ENCODE results near the gene ITFG1.
A peak's percentile ranks its signal among the peaks of the same experiment; 100 is the strongest.

ITFG1 gene

DNA sequence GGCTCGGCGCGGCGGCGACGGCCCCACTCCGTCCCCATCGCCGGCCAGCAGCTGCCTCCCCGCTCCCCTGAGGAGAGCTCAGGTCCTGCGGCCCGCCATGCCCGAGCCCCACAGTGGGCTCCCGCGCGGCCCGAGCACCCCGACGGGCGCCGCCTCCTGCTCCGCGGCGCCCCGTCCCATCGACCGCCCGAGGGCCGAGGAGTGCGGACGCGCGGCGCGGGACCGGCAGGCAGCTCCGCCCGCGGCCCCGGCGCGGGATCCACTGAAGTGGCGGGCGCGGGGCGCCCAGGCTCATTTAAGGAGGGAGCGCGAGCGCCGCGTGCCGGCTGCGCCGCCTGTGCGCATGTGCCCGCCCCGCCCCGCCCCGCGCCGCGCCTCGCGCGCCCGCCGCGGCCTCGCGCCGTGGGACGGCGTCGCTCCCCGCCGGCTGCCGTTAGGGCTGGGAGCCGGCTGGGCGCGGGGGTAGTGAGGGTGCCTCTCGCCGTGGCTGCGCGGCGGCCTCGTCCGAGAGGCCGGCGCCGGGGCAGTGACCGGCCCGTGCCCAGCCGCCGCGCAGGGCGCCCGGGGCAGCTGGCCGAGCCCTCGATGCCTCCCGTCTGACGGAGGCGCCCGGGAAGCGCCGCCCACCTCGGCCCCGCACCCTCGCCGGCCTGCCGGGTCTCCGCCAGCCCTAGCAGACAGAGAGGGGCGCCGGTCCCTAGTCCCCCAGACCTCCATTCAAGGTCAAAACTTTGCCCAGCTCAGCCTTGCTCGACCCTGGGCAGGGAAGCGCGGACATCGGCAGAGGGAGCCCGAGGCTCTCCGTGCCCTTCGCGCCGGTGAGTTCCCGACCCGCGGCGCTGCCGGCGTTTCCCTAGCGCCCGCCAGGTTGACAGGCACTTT, 316.9 kb downstream of the ITFG1 start, which contains the start of gene NETO2:
Gene NETO2, minus strand, starts transcription at position 269 of the 882 bp plus-strand sequence. CDS start 333 bp downstream, outside the sequence.
- DNase-seq = peak; percentile 20

DNA sequence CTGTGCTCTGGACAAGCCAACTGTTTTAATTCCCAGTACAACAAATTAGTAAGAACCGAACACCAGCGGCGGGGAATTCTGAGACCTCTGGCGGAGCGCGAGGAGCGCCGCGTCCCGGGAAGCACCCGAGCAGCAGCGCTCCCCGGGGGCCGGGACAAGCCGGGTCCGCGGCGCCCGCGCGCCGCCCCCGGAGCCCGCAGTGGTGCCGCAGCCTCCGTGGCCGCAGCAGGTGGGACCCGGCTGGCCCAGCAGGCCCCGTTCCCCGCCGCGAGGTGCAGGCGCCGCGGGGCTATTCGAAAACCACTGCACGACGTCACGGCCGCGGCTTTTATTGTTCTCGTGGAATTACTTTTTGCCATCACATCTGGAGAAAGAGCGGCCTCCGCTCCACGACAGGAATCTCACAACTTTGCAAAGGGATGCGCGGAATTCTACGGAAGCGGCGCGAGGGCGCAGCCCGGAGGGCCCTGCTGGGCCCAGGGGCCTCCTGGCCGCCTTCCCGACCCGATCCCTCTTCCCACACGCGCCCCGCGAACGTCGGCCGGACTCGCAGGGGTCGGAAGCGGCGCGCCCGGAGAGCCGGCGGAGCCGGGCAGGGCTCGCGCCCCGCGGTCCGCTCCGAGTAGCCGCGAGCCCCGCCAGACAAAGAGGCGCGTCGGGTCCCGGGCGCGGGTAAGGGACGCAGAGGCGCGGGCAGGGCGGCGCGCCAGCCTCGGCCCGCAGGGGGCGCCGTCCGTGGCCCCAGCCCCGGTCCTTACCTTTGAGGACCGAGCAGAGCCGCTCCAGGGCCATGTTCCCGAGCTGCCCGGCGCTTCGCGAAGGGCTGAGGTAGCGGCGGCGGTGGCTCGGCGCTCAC, 317.8 kb downstream of the ITFG1 start:
- peak; percentile 72 for DNase-seq

DNA sequence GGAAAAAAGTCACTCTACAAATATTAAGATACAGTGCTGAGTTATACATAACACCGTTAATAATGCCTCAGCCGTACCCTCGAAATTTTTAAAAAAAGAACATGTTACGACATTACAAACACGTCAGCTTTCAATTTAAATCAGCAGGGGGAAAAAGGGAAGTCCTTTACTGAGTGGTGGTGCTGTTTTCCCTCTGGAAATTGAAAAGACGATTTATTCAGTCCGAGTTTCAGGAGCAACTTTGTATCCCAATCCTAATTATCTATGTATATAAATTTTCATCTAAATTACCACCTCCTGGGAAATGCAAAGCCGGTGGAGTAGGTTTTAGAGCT, 318.4 kb downstream of the ITFG1 start:
- peak; percentile 72 for DNase-seq

DNA sequence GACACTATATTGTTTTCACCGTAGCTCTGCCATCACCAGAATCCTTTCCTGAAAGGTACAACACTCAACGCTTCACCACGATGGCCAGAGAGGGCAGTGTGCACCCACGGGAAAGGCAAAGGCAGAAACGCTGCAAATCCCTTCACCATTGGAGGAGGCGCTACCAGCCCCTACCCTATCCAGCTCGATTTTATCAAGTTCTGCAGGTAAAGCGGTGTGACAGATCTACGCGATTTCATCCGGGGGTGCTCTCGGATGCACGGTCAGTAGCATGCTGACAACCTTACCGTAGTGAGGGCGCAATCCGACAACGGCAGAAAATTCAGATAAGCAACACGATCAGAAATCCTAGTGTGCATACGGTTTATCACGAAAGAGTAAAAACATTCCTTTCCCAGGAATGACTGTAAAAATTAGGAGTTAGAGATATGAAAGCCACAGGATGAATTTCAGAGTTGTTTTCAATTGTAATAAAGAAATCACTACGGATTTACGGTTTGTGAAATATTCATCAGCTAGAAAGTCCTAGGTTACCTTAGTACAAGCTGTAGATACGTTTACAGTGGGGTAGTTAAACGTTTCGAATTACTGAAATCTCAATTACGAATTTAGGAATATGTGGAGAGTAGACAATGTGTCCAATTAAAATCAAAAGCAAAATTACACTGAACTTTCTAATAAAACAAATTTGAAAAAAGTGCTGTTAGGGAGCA, 318.9 kb downstream of the ITFG1 start:
- peak; percentile 76 for DNase-seq

DNA sequence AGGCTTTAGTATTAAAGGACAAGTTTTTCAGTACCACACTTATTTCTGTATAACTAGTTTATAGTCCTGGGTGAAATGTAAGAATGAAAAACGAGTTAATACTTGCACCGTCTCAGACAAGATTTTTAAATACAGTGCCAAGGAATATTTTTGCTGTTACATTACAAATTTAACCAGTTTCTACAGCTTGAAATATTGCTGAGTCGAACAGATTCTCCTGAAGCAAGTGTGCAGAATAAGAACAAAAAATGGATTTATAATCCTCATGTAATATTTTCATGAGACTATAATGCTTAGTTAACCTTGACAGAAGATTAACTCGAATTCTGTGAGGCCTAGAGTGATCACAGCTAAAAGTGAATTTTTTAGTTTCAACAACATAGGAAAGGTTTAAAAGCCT, 320.2 kb downstream of the ITFG1 start:
- no peak for DNase-seq

DNA sequence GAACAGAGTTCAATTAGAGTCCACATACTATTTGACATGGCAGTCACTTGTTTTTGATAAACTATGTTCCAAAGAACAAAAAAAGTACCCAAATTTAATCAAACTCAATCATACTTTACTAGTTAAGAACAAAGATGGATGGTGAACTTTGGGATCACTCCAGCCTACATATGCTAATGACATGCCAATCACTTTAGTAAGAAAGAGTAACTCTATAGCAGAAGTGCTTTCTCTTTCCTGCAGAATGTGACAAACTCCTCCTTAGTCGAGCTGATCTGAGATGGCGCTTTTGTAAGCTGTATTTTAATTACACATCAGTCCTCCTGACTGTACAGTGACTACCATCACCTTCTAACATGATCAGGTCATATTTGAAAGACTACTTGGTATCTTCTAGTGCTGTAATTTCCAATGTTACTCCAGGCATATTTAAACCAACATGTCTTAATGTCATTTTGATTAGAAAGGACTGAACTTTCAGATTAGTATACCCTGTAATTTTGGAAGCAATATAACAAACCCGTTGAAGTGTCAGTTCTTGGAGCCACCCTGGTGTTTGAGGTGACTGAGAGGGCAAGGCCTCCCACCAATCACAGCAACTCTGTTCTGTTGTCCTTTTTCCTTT, 321.2 kb downstream of the ITFG1 start:
- DNase-seq = no peak

DNA sequence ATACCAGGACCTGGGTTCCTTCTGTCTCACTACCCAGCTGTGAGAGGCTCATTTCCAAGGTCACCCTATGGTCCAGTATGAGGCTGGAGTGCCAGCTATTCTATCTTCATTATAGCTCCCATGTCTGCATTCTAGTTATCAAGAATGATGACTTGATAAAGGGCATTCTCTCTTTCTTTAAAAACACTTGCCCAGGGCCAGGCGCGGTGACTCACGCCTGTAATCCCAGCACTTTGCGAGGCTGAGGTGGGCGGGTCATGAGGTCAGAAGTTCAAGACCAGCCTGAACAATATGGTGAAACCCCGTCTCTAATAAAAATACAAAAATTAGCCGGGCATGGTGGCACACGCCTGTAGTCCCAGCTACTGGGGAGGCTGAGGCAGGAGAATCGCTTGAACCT, 322.9 kb downstream of the ITFG1 start:
- peak; percentile 8 for DNase-seq

DNA sequence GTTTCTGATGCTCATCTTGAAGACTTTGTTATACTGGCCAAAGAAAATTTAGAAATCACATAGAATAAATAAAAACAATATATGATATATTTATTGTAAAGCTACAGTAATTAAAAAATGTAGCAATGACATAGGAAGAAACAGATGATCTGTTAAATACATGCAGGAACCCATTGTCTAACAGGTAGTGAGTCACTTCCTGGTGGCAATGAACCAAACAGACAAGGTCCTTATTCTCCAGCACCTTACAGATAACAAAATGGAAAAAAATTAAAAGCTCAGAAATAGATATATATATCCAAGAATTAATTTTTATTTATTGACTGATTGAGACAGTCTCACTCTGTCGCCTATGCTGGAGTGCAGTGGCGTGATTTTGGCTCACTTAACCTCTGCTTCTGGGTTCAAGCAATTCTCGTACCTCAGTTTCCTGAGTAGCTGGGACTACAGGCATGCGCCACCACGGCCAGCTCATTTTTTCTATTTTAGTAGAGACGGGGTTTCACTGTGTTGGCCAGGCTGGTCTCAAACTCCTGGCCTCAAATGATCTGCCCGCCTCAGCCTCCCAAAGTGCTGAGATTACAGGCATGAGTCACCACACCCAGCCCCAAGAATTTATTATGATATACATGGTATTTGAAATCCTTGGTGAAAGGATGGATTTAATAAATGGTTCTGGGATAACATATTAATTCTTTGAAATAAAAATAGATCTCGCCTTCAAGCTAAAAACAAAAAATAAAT, 324.6 kb downstream of the ITFG1 start:
- DNase-seq = no peak

DNA sequence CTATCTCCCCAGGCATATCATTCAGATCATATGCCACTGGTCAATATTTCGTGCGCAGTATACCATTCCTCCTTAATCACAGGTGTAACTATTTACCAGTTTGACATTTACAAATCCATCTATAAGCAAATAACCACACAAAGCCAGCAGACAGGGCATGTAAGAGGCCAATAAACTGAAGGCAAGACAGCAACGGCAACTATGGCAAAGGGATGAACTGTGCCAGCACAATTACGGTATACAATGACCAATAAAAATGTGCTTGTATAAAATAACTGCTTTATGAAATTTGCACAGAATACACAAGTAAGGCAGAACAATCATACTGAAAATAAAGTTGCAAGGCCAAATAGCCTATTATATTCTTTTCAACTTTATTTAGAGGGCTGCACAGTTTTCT, 326.3 kb downstream of the ITFG1 start:
- no peak for DNase-seq

DNA sequence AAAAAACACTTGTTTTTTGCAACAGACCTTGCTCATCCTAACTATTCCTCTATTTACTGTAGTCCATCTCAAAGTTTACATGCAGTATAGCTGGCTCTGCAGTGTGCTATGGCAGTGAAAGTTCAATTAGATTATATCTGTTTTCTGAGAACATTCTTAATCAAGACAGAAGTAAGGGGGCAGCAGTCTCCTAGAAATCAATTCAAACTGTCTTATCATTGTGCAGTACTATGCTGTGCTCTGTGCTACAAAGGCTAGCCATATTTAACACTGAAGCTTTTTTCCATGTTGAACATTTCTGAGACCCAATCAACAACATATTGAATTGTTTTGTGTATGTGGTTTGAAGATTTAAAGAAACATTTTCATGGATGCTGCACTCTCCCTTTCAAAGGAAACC, 328.6 kb downstream of the ITFG1 start:
- DNase-seq = no peak

DNA sequence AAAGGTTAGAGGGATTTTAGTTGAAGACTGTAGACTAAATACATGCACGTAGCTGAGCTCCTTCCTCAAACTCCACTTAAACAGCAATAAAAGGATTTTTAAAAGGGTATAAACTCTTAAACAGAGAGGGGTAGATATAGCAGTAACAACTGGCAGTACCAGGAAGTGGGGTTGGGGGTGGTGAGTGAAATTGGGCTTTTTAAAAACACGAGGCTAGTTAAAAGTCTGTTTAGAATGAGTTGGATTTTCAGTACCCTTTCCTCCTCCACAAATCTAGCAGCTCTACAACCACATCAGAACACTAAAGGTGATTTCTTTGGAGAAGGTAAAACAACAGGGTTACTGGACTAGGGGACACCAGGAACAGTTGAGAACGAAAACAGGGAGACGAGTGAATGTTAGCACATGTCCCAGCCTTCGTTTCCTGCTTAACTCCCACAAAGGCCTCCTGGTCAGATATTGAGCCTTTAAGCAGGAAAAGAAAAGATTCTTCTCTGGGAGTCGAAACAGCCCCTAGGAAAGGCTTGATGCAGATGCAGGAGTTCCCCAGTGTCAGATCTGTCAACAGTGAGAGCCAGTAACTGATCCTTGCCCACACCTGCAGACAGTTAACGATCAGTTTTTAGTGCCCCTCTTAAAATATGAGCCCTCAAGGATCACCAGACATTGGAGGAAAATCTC, 331.0 kb downstream of the ITFG1 start:
- no peak for DNase-seq

DNA sequence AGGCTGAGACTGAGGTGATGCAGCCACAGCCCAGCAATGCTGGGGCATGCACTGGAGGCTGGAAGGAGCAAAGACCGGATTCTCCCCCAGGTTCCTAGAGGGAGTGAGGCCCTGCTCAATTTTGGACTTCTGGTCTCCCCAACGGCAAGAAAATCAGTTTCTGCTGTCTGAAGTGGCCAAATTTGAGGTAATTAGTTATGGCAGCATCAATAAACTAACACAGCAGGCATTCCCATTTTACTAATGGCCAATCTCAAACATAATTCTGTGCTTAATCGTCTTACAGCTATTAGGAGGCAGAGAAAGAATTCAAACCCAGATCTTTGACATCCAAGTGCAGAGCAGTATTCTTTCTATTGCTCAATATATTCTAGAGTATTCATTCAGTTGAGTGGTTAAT, 333.3 kb downstream of the ITFG1 start:
- no peak for DNase-seq

DNA sequence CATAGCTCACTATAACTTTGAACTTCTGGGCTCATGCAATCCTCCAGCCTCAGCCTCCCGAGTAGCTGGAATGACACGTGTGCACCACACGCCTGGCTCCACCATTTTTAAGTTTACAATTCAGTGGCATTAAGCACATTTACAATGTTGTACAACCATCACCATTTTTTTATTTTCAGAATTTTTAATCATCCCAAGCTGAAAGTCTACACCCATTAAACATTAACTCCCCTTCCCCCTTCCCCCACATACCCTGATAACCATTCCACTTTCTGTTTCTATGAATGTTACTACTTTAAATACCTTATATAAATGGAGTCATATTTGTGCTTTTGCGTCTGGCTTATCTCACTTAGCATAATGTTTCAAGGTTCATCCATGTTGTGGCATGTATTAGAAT, 335.1 kb downstream of the ITFG1 start:
- DNase-seq = no peak

DNA sequence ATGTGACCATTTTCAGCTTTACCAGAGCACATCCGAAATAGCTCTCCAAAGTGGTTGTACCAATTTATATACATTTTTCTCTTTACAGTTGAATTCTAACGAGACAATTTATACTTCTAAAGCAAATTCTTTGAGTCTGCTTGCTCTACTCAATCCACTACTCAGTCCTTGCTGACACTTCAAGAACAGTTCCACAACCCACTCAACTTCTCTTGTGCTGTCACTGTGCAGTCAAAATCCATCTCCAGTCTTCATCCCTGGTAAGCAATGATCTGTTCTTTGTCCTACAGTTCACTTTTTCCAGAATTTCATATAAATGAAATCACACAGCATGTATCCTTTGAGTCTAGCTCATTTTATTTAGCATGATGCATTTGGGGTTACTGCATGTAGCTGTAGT, 347.7 kb downstream of the ITFG1 start:
- no peak for DNase-seq

DNA sequence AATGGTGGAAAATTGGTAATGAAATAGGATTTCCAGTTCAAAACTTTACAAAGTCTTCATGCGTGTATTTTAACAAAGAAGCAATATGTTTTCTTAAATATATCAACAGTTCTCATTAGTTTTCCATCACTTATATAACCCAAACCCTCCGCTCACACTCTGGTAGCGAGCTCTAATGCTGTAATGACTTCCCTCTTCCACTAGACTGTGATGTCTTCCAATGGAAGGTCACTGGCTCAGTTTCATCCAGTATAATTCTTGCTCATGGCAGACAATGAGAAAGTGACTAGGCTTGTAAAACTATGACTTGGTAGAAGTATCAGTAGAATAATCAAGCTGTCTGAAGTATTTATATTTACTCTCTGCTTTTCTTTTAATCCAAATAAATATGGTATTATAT, 349.9 kb downstream of the ITFG1 start:
- no peak for DNase-seq

DNA sequence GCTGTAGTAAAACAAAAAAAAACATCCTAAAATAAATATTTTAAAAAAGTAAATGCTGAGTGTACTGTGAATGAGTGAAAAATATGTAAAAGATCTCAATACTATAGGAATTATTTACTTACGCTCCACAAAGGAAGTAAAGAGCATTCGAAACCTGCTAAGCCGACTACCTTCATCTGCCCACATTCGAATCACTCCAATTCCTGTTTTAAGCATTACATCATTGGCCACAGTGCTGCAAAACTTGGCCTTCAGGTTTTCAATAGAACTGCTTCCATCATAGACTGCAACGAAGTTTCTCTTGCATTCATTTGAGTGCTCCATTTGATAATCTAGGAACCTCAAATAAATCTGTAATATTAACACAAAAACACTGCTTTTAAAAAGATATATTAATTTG, 351.5 kb downstream of the ITFG1 start:
- peak; percentile 43 for DNase-seq

Data from MV-4-11 (cell line).